K562 (cell line): ENCODE measurements around the gene ALG14. TPM values are rescaled to one million over a fixed set of nuclear protein-coding genes. Genes with fewer than 3 reads are reported as not detected.

Experiments used
- FOSL1 ChIP-seq: fragments of 200-800 bp; sonication (Bioruptor generic); conservative IDR thresholded peaks from 2 replicates; pipeline ENCODE4 v1.6.1; 2016; ENCODE audit warnings: missing genetic modification characterization, missing compliant biosample characterization
- HNRNPUL1 ChIP-seq: fragments of 200-400 bp; formaldehyde crosslinking; IDR thresholded peaks from 2 replicates; pipeline ENCODE4 v1.6.1; 2017; ENCODE audit warnings: low read length
- HSF4 ChIP-seq: fragments of 250-450 bp; sonication (Bioruptor Pico); IDR thresholded peaks from 2 replicates; pipeline ENCODE4 v2.1.2; 2022; ENCODE audit warnings: mild to moderate bottlenecking, moderate library complexity, borderline replicate concordance
- IFI16 ChIP-seq: fragments of 250-450 bp; sonication (Bioruptor Pico); IDR thresholded peaks from 2 replicates; pipeline ENCODE4 v2.1.2; 2022; ENCODE audit warnings: mild to moderate bottlenecking, inconsistent platforms
- JUN ChIP-seq, 2 experiments: sonication (generic) in 1 of 2; formaldehyde crosslinking in 1 of 2; IDR thresholded peaks; 2 replicates each; pipeline versions ENCODE4 v1.6.1 to v1.8.0; 2012 to 2022; ENCODE audit warnings: borderline replicate concordance in 2 of 2, mild to moderate bottlenecking in 2 of 2, improper control_type of control experiment in 1 of 2, low read depth in 1 of 2, low read length in 1 of 2, missing genetic modification reagents in 1 of 2
- MYBL2 ChIP-seq, 2 experiments: fragments of 450-650 bp in 1 of 2; sonication (generic) in 1 of 2; formaldehyde crosslinking in 1 of 2; IDR thresholded peaks; 2 replicates each; pipeline versions ENCODE4 v1.6.1 to v1.8.1; 2017 to 2022; ENCODE audit warnings: borderline replicate concordance in 1 of 2, inconsistent platforms in 1 of 2, low read depth in 1 of 2, mild to moderate bottlenecking in 1 of 2, missing genetic modification reagents in 1 of 2, moderate library complexity in 1 of 2
- NCOA2 ChIP-seq, 2 experiments: fragments of 450-650 bp; IDR thresholded peaks; 2 replicates each; pipeline ENCODE4 v1.6.1; 2018; ENCODE audit warnings: mild to moderate bottlenecking in 2 of 2, moderate library complexity in 1 of 2; ENCODE audit not compliant: partially characterized antibody in 2 of 2
- PCBP1 ChIP-seq: fragments of 200-400 bp; formaldehyde crosslinking; IDR thresholded peaks from 2 replicates; pipeline ENCODE4 v1.6.1; 2018; ENCODE audit warnings: mild to moderate bottlenecking, low read depth, low read length; ENCODE audit not compliant: poor library complexity, severe bottlenecking
- RBM14 ChIP-seq: fragments of 200-400 bp; formaldehyde crosslinking; IDR thresholded peaks from 2 replicates; pipeline ENCODE4 v1.6.1; 2018; ENCODE audit warnings: low read depth, mild to moderate bottlenecking, low read length, moderate library complexity, borderline replicate concordance; ENCODE audit not compliant: insufficient read depth
- RBM34 ChIP-seq: fragments of 200-400 bp; formaldehyde crosslinking; IDR thresholded peaks from 2 replicates; pipeline ENCODE4 v1.6.1; 2018; ENCODE audit warnings: low read length, borderline replicate concordance; ENCODE audit not compliant: insufficient read depth
- RCOR1 ChIP-seq, 2 experiments: IDR thresholded peaks; 2 replicates each; pipeline ENCODE4 v1.6.1; 2012; ENCODE audit warnings: low read depth in 2 of 2, low read length in 2 of 2, borderline replicate concordance in 1 of 2, improper control_type of control experiment in 1 of 2
- SMARCA5 ChIP-seq: fragments of 450-650 bp; IDR thresholded peaks from 2 replicates; pipeline ENCODE4 v1.6.1; 2016
- SMARCC2 ChIP-seq: fragments of 450-650 bp; IDR thresholded peaks from 2 replicates; pipeline ENCODE4 v1.6.1; 2017; ENCODE audit warnings: antibody characterized with exemption, moderate library complexity, mild to moderate bottlenecking, low read depth
- STAG1 ChIP-seq: sonication (generic); formaldehyde crosslinking; IDR thresholded peaks from 2 replicates; pipeline ENCODE4 v1.5.0; 2020; ENCODE audit warnings: missing genetic modification reagents, borderline replicate concordance
- TBL1XR1 ChIP-seq, 2 experiments: IDR thresholded peaks; 2 replicates each; pipeline ENCODE4 v1.6.1; 2012; ENCODE audit warnings: improper control_type of control experiment in 2 of 2, low read length in 2 of 2, mild to moderate bottlenecking in 1 of 2
- TGIF2 ChIP-seq: sonication (generic); formaldehyde crosslinking; IDR thresholded peaks from 2 replicates; pipeline ENCODE4 v1.8.1; 2022; ENCODE audit warnings: mild to moderate bottlenecking, missing genetic modification reagents, moderate library complexity
- ZC3H4 ChIP-seq: sonication (generic); formaldehyde crosslinking; IDR thresholded peaks from 2 replicates; pipeline ENCODE4 v1.9.0; 2021; ENCODE audit warnings: missing genetic modification reagents, borderline replicate concordance
- polyA plus RNA-seq, 8 experiments: library from polyadenylated mRNA; depleted of rRNA in 4 of 8; stranded (reverse) in 5 of 8; unstranded in 3 of 8; fragments of >200 nt; fragmentation: Nextera tagmentation in 2 of 8; fragmentation: Illumina TruSeq in 1 of 8; extraction: Ambion mirVana in 2 of 8; extraction: Trizol in 1 of 8; gene quantifications; 2 replicates each; pipeline versions ENCODE4 v1.2.1 to v1.2.3, GENCODE V29; 2011 to 2014; ENCODE audit warnings: inconsistent platforms in 1 of 8, missing spikeins in 1 of 8
- total RNA-seq, 7 experiments: library from RNA; depleted of rRNA in 6 of 7; stranded (reverse); fragments of >200 nt in 6 of 7; fragmentation: Illumina TruSeq in 2 of 7; extraction: Trizol in 2 of 7; gene quantifications; 2 replicates each; pipeline versions ENCODE4 v1.2.1 to v1.2.3, GENCODE V29; 2011 to 2021; ENCODE audit warnings: low replicate concordance in 1 of 7
- TF ChIP-seq, protein P1 (sequence below): fragments of 250-450 bp; sonication (Bioruptor Pico); IDR thresholded peaks from 2 replicates; pipeline ENCODE4 v1.5.0; 2021
- TF ChIP-seq, protein P2 (sequence below), 2 experiments: fragments of 450-650 bp; conservative IDR thresholded peaks; 2 replicates each; pipeline ENCODE4 v1.6.1; 2017; ENCODE audit warnings: mild to moderate bottlenecking in 2 of 2, moderate library complexity in 2 of 2
- TF ChIP-seq, protein P3 (sequence below): IDR thresholded peaks from 3 replicates; pipeline ENCODE4 v1.6.1; 2011; ENCODE audit warnings: borderline replicate concordance, mild to moderate bottlenecking, moderate library complexity; ENCODE audit not compliant: insufficient read length; ENCODE audit errors: extremely low read depth

ALG14 gene
- total and polyA plus RNA-seq, 9 of the 15 experiments (the other 6 are each of a cell fraction or from before 2014, with no cell fraction given): 2.8 to 16.2 (median 4.9) TPM

DNA sequence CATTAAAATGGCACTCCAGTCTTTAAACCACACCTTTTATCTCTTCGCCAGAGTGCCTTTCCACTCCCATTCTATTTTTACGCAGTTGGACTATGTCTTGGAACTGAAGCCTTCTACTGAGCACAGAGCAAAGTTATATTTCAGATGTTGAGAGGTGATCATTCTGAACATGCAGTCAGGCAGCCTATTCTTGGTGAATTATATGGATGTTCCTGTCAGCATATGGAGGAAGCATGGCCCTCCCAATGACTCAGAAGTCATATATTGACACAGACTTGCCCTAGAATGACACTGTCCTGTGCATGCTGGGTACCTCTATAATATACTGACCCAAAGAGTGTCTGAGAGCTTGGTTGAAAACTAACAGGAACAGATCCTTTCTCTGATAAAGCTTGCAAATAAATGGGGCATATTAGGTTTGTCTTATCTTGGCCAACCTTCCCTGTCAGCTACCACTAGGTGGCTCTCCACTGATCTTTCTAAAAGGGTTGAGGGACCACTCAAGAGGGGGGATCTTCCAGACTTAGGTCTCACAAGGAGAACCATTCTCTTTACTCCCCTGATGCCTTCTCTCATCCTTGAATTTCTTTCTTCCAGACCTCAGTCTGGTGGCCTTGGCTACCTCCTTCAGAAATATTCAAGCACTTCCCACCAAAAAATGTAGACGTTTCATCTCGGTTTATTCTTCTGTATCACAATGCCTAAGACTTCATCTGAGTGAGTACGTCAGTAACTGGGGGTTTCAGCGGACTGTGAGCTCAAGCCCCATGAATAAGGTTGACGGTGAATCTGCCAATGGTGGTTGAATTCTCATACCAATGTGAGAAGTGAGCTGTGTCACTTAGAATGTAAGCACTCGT lies 11.8 kb upstream of the ALG14 start (continued):
- TF ChIP-seq, protein P1, sequence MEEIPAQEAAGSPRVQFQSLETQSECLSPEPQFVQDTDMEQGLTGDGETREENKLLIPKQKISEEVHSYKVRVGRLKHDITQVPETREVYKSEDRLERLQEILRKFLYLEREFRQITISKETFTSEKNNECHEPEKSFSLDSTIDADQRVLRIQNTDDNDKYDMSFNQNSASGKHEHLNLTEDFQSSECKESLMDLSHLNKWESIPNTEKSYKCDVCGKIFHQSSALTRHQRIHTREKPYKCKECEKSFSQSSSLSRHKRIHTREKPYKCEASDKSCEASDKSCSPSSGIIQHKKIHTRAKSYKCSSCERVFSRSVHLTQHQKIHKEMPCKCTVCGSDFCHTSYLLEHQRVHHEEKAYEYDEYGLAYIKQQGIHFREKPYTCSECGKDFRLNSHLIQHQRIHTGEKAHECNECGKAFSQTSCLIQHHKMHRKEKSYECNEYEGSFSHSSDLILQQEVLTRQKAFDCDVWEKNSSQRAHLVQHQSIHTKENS (CRISPR knock-in tag): no peak
- no peak; the same call in 1 of the 2 replicates for TF ChIP-seq IFI16 (CRISPR knock-in tag)
- TF ChIP-seq STAG1: no peak
- TF ChIP-seq, protein P2, sequence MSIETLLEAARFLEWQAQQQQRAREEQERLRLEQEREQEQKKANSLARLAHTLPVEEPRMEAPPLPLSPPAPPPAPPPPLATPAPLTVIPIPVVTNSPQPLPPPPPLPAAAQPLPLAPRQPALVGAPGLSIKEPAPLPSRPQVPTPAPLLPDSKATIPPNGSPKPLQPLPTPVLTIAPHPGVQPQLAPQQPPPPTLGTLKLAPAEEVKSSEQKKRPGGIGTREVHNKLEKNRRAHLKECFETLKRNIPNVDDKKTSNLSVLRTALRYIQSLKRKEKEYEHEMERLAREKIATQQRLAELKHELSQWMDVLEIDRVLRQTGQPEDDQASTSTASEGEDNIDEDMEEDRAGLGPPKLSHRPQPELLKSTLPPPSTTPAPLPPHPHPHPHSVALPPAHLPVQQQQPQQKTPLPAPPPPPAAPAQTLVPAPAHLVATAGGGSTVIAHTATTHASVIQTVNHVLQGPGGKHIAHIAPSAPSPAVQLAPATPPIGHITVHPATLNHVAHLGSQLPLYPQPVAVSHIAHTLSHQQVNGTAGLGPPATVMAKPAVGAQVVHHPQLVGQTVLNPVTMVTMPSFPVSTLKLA (conservative IDR thresholded peaks at IDR 0.05): peak in 1 of 2 experiments; percentile 17; a peak in 1 of 4 replicates
- no peak for TF ChIP-seq JUN (IDR thresholded peaks at IDR 0.05; ENCODE audit: borderline replicate concordance, low read depth, low read length)
- TF ChIP-seq JUN (CRISPR knock-in tag; IDR thresholded peaks at IDR 0.05; ENCODE audit: borderline replicate concordance): no peak
- TF ChIP-seq FOSL1 (tag): peak; percentile 72
- TF ChIP-seq NCOA2 (IDR thresholded peaks at IDR 0.05; ENCODE audit: partially characterized antibody in 2 of 2): no peak
- no peak for TF ChIP-seq PCBP1
- TF ChIP-seq TBL1XR1 (IDR thresholded peaks at IDR 0.05; ENCODE audit: low read length in 2 of 2): no peak
- TF ChIP-seq RCOR1 (IDR thresholded peaks at IDR 0.05; ENCODE audit: borderline replicate concordance in 1 of 2, low read depth in 2 of 2, low read length in 2 of 2): peak in 1 of 2 experiments; percentile 15; a peak in 1 of 4 replicates
- no peak for TF ChIP-seq RBM34
- peak; percentile 74; the same call in 1 of the 2 replicates for TF ChIP-seq HSF4 (CRISPR knock-in tag)
- peak; percentile 20 for TF ChIP-seq SMARCA5
- no peak for TF ChIP-seq HNRNPUL1
- TF ChIP-seq TGIF2: no peak
- TF ChIP-seq ZC3H4 (CRISPR knock-in tag): no peak
- TF ChIP-seq SMARCC2: no peak
- no peak for TF ChIP-seq RBM14
- TF ChIP-seq MYBL2 (IDR thresholded peaks at IDR 0.05; ENCODE audit: low read depth): no peak
- TF ChIP-seq MYBL2 (CRISPR knock-in tag; IDR thresholded peaks at IDR 0.05; ENCODE audit: borderline replicate concordance): no peak
- TF ChIP-seq, protein P3, sequence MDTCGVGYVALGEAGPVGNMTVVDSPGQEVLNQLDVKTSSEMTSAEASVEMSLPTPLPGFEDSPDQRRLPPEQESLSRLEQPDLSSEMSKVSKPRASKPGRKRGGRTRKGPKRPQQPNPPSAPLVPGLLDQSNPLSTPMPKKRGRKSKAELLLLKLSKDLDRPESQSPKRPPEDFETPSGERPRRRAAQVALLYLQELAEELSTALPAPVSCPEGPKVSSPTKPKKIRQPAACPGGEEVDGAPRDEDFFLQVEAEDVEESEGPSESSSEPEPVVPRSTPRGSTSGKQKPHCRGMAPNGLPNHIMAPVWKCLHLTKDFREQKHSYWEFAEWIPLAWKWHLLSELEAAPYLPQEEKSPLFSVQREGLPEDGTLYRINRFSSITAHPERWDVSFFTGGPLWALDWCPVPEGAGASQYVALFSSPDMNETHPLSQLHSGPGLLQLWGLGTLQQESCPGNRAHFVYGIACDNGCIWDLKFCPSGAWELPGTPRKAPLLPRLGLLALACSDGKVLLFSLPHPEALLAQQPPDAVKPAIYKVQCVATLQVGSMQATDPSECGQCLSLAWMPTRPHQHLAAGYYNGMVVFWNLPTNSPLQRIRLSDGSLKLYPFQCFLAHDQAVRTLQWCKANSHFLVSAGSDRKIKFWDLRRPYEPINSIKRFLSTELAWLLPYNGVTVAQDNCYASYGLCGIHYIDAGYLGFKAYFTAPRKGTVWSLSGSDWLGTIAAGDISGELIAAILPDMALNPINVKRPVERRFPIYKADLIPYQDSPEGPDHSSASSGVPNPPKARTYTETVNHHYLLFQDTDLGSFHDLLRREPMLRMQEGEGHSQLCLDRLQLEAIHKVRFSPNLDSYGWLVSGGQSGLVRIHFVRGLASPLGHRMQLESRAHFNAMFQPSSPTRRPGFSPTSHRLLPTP: no peak
